HCT116 (cell line): Measurements from ENCODE around the gene IGSF23.

Experiments
- CTCF ChIP-seq, 3 experiments: fragments of 200-600 bp in 1 of 3; sonication (generic) in 1 of 3; IDR thresholded peaks in 2 of 3; conservative IDR thresholded peaks in 1 of 3; 2 replicates each; pipeline ENCODE4 v1.5.1; 2012 to 2017; ENCODE audit warnings: low read depth in 2 of 3, low read length in 2 of 3, antibody characterized with exemption in 1 of 3, borderline replicate concordance in 1 of 3, control low read depth in 1 of 3, mild to moderate bottlenecking in 1 of 3, mixed read lengths in 1 of 3, mixed run types in 1 of 3, moderate library complexity in 1 of 3; ENCODE audit not compliant: insufficient read depth in 1 of 3
- POLR2A ChIP-seq: IDR thresholded peaks from 2 replicates; pipeline ENCODE4 v1.7.0; 2011; ENCODE audit warnings: borderline replicate concordance; ENCODE audit not compliant: insufficient read depth, insufficient read length; ENCODE audit errors: extremely low read depth
- YY1 ChIP-seq: IDR thresholded peaks from 2 replicates; pipeline ENCODE4 v1.6.1; 2011; ENCODE audit warnings: low read length, low read depth, moderate library complexity, mild to moderate bottlenecking; ENCODE audit not compliant: insufficient replicate concordance; ENCODE audit errors: extremely low read depth

GRCh38 chr19:44668985-44669764 lies 55.8 kb downstream of the IGSF23 start:
- no peak for TF ChIP-seq POLR2A
- no peak for TF ChIP-seq YY1
- TF ChIP-seq CTCF (IDR thresholded peaks at IDR 0.05 in 2 of 3, conservative IDR thresholded peaks at IDR 0.05 in 1 of 3; ENCODE audit: borderline replicate concordance in 1 of 3, insufficient read depth in 1 of 3, low read depth in 2 of 3, low read length in 2 of 3): no peak
